Adrenal gland (tissue), 5 donors: ENCODE measurements around the gene BCL11B.

Experiments used
- POLR2A ChIP-seq, 2 donors: fragments of 450-650 bp; IDR thresholded peaks; one replicate each; pipeline ENCODE4 v1.6.1; 2017; ENCODE audit warnings: antibody characterized with exemption in 2 of 2, mild to moderate bottlenecking in 2 of 2, moderate library complexity in 1 of 2
- TF ChIP-seq, protein P1 (sequence below), 6 experiments: fragments of 450-650 bp in 4 of 6; fragments of 200-600 bp in 2 of 6; sonication (generic) in 1 of 6; IDR thresholded peaks; 1 replicate in 5 of 6; 2 replicates in 1 of 6; pipeline versions ENCODE4 v1.5.1 to v1.8.0; 2016 to 2021; ENCODE audit warnings: antibody characterized with exemption in 6 of 6, mild to moderate bottlenecking in 2 of 6, moderate library complexity in 1 of 6
- donor health status: DM: no; HTN: no; CAD: no.

DNA sequence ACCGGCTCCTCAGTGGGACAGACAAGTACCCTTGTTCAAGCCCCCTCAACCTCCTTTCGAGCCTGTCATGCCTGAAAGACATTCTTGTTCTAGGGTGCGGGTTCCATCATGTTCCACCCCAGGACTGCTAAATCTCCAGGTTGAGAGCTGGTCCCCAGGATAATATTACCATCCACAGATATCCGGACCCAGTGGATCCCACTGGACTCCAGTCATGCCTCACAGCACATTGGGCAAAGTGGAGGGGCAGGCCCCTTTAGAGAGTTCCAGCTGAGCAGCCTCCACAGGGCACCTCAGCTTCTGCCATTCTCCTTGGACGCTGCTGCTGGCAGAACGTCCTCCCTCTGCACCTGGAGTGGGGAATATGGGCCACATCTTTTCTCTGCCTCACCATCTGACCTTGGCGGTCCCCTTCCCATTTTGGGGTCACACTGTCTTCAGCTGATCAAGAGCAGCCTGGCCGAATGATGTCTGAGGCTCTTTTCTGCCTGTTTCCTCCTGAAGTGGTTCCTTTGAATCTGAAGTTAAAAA is 137.4 kb downstream of the BCL11B start:
- TF ChIP-seq, protein P1, sequence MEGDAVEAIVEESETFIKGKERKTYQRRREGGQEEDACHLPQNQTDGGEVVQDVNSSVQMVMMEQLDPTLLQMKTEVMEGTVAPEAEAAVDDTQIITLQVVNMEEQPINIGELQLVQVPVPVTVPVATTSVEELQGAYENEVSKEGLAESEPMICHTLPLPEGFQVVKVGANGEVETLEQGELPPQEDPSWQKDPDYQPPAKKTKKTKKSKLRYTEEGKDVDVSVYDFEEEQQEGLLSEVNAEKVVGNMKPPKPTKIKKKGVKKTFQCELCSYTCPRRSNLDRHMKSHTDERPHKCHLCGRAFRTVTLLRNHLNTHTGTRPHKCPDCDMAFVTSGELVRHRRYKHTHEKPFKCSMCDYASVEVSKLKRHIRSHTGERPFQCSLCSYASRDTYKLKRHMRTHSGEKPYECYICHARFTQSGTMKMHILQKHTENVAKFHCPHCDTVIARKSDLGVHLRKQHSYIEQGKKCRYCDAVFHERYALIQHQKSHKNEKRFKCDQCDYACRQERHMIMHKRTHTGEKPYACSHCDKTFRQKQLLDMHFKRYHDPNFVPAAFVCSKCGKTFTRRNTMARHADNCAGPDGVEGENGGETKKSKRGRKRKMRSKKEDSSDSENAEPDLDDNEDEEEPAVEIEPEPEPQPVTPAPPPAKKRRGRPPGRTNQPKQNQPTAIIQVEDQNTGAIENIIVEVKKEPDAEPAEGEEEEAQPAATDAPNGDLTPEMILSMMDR (IDR thresholded peaks at IDR 0.05) = no peak
- TF ChIP-seq POLR2A (IDR thresholded peaks at IDR 0.05) = no peak
